PFSK-1 (cell line): ENCODE data around the gene PHACTR2.

Experiments
- FOXP2 ChIP-seq: optimal IDR thresholded peaks from 2 replicates; pipeline ENCODE3; 2011; ENCODE audit warnings: borderline replicate concordance, control low read depth, inconsistent platforms; ENCODE audit not compliant: insufficient read depth; ENCODE audit errors: extremely low read length, extremely low read depth
- POLR2AphosphoS5 ChIP-seq: IDR thresholded peaks from 2 replicates; pipeline ENCODE4 v1.6.1; 2012; ENCODE audit warnings: low read depth, mild to moderate bottlenecking, control low read depth, low read length, moderate library complexity
- REST ChIP-seq, 2 experiments: IDR thresholded peaks; 2 replicates each; pipeline versions ENCODE4 v1.6.1 to v1.8.0; 2011 to 2012; ENCODE audit warnings: low read depth in 2 of 2, low read length in 2 of 2, control low read depth in 1 of 2, inconsistent platforms in 1 of 2, mild to moderate bottlenecking in 1 of 2, moderate library complexity in 1 of 2; ENCODE audit not compliant: insufficient read depth in 1 of 2
- SIN3A ChIP-seq: IDR thresholded peaks from 2 replicates; pipeline ENCODE4 v1.6.1; 2012; ENCODE audit warnings: mild to moderate bottlenecking, low read length, moderate library complexity, borderline replicate concordance; ENCODE audit not compliant: insufficient read depth
- TAF1 ChIP-seq: IDR thresholded peaks from 2 replicates; pipeline ENCODE4 v1.6.1; 2012; ENCODE audit warnings: low read length, control low read depth, borderline replicate concordance; ENCODE audit not compliant: insufficient read depth

PHACTR2 gene

GRCh38 chr6:143711714-143712113 is 33.9 kb downstream of the PHACTR2 start:
- TF ChIP-seq SIN3A (no peak), REST (IDR thresholded peaks at IDR 0.05; ENCODE audit: insufficient read depth in 1 of 2, low read depth in 2 of 2, low read length in 2 of 2) (no peak), FOXP2 (no peak), POLR2AphosphoS5 (no peak)

- TF ChIP-seq SIN3A (no peak), FOXP2 (no peak), REST (IDR thresholded peaks at IDR 0.05; ENCODE audit: insufficient read depth in 1 of 2, low read depth in 2 of 2, low read length in 2 of 2) (no peak), TAF1 (no peak), POLR2AphosphoS5 (no peak)
Observed at GRCh38 chr6:143718472-143718871, 40.7 kb downstream of the PHACTR2 start.

GRCh38 chr6:143721642-143722041 is 43.9 kb downstream of the PHACTR2 start:
- TF ChIP-seq POLR2AphosphoS5 (no peak), TAF1 (no peak), REST (IDR thresholded peaks at IDR 0.05; ENCODE audit: insufficient read depth in 1 of 2, low read depth in 2 of 2, low read length in 2 of 2) (no peak), FOXP2 (no peak), SIN3A (no peak)

- no peak for TF ChIP-seq SIN3A
Observed at GRCh38 chr6:143724876-143725275, 47.1 kb downstream of the PHACTR2 start.

- TF ChIP-seq REST (IDR thresholded peaks at IDR 0.05; ENCODE audit: insufficient read depth in 1 of 2, low read depth in 2 of 2, low read length in 2 of 2) = no peak
Observed at GRCh38 chr6:143726015-143726647, 48.4 kb downstream of the PHACTR2 start.
